GM12801 (cell line): ENCODE data around the gene ALOX15B.

Experiments used
- TF ChIP-seq, protein P1 (sequence below): IDR thresholded peaks from one replicate; pipeline ENCODE4 v1.5.1; 2011; ENCODE audit warnings: control low read depth; ENCODE audit not compliant: insufficient read length; ENCODE audit errors: extremely low read depth

Gene ALOX15B

DNA sequence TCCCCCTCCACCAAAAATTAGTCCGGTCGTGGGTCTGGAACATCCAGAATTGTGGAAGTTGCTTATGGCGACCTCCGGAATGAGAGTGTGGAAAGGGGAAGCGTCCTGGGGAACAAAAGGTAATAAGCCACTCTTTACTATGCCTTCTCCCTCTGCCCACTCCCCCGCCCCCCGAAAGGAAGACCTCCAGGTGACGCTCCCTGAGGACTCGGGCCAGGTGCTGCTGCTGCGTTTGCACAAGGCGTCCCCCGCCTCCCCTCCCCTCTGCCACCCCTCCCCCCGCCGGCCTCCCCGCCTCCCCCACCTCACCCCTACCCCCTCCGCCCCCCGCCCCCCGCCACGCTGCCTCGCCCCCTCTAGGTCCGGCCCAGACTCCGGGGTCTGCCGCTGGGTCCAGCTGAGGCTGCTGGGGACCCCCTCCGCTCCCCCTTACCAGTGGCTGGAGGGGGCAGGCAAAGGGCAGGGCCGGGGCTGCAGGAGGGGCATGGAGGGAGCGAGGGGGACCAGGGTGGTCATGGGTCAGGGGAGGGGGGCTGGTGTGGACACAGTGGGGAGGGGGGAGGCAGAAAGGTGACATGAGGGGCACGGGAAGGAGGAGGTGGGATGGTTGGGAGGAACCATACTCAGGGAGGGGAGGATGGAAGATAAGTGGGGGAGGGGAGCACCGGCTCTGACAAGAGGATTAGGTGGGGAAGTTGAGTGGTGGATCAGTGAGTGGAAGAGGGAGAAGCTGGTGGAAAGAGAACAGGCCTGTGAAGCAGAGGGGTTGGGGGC lies 25.1 kb downstream of the ALOX15B start:
- TF ChIP-seq, protein P1, sequence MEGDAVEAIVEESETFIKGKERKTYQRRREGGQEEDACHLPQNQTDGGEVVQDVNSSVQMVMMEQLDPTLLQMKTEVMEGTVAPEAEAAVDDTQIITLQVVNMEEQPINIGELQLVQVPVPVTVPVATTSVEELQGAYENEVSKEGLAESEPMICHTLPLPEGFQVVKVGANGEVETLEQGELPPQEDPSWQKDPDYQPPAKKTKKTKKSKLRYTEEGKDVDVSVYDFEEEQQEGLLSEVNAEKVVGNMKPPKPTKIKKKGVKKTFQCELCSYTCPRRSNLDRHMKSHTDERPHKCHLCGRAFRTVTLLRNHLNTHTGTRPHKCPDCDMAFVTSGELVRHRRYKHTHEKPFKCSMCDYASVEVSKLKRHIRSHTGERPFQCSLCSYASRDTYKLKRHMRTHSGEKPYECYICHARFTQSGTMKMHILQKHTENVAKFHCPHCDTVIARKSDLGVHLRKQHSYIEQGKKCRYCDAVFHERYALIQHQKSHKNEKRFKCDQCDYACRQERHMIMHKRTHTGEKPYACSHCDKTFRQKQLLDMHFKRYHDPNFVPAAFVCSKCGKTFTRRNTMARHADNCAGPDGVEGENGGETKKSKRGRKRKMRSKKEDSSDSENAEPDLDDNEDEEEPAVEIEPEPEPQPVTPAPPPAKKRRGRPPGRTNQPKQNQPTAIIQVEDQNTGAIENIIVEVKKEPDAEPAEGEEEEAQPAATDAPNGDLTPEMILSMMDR = no peak

GRCh38 chr17:8064561-8065019 lies 25.7 kb downstream of the ALOX15B start:
- TF ChIP-seq, protein P1 = no peak

GRCh38 chr17:8066841-8067775 lies 28.2 kb downstream of the ALOX15B start:
- TF ChIP-seq, protein P1 = no peak

GRCh38 chr17:8067806-8068205 lies 28.9 kb downstream of the ALOX15B start:
- TF ChIP-seq, protein P1 = no peak

- TF ChIP-seq, protein P1 = no peak
Measured at GRCh38 chr17:8068736-8069586, 30.1 kb downstream of the ALOX15B start.

DNA sequence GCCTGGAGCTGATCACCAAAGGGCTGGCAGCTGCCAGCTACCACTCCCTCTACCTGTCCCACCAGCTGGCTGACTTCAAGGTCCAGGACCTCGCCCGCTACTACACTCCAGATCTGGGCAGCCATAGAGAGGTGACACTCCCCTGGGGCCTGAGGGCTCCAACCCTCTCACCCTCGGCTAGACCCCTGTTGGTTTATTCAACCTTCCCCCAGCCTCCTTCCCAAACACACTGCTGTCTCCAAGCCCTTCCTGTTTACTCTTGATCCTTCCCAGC lies 30.7 kb downstream of the ALOX15B start:
- TF ChIP-seq, protein P1 = no peak

DNA sequence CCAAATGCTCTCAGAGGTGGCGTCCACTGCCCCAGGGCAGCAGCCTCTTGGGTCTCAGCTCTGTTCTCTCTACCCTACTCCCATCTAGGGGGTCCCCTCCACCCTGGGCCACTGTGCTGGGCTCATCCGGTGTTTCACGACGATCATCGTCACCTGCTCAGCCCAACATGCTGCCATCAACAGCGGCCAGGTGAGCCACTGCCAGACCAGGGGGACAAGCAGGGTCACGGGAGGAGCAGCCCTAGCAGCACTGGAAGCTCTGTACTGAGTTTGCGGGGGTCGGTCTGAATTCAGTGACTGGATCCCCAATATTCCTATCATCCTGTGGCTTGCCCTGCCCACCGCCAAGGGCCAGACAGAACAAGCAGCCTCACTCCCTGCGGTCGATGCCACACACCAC lies 32.6 kb downstream of the ALOX15B start:
- TF ChIP-seq, protein P1 = no peak
